G401 (cell line): ENCODE results near the gene C1QL3. TPM values are rescaled to one million over a fixed set of nuclear protein-coding genes. Genes with fewer than 3 reads are reported as not detected.

Experiments used
- DNase-seq: peaks from one replicate; pipeline ENCODE4 v3.0.0-alpha.2; 2015; ENCODE audit warnings: low spot score
- in situ Hi-C: cut with HindIII; loops from 2 replicates; pipeline ENCODE4 v1.10.0; 2016; ENCODE audit warnings: low sequenced_read_pairs, mixed read lengths
- total RNA-seq: library from RNA; depleted of rRNA; stranded (reverse); fragments of >200 nt; shearing (Covaris generic); gene quantifications from 2 replicates; pipeline ENCODE4 v1.2.3, GENCODE V29; 2014; rRNA removed

The C1QL3 gene
- total RNA-seq, 1 experiment from 2014 or later, result not detected

- in situ Hi-C loops, result no loop called here
- DNase-seq, result no peak
These were observed 16.5 kb downstream of the C1QL3 start for GRCh38 chr10:16505161-16505560.

- in situ Hi-C loops, result no loop called here
These were observed 23.8 kb downstream of the C1QL3 start for GRCh38 chr10:16497911-16498310.

DNA sequence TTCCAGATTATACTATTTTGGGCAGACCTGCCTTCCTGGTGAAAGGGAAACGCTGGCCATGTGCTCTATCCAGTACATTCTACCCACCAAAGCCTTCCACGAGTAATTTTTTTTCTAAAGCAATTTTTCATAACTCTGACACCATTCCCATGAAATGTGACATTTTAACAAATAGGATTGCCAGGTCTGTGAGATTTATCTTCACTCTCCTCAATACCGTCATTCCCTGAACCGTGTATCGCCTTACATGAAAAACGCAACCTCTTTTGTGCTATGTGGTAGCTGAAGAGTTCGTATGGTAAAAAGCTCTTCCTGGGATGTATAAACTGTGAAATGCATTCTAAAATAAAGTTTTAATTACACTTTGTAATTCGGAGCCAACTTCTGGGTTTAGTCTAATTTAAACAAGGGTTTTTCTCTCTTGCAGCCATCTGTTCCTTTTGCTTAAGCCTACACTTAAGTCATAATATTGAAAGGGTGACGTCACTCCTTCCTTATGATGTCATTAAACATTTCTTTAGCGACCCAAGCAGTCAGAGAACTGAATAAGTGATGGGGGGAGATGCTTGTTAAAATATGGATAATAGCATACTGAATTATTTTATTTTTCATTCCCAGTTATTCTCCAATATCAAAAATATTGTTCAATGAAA, 27.7 kb downstream of the C1QL3 start:
- DNase-seq, result no peak
- in situ Hi-C loops, result no loop called here

More at GRCh38 chr10:16497911-16498310, 23.8 kb downstream of the C1QL3 start:
- DNase-seq, result no peak

- no peak for DNase-seq
- in situ Hi-C loops, result no loop called here
These were observed 29.7 kb downstream of the C1QL3 start for GRCh38 chr10:16491933-16492332.

DNA sequence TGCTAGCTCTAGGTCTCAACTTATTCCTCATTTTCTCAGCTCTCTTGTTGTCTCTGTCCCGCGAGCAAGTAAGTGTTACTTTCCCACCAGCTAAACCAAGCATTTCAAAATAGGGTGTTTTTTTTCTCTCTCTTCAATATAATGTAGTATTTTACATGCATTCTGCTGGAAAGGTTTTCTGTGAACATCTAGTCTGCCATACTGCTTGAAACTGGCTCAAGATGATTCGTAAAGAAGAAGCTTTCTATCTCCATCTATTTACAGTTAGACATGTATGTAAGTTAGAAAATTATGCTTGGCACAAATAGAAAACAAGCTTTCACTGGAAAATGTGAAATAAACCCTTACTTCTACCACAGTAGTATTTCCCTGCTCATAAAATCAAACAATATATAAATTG, 31.2 kb downstream of the C1QL3 start:
- in situ Hi-C loops, result no loop called here

DNA sequence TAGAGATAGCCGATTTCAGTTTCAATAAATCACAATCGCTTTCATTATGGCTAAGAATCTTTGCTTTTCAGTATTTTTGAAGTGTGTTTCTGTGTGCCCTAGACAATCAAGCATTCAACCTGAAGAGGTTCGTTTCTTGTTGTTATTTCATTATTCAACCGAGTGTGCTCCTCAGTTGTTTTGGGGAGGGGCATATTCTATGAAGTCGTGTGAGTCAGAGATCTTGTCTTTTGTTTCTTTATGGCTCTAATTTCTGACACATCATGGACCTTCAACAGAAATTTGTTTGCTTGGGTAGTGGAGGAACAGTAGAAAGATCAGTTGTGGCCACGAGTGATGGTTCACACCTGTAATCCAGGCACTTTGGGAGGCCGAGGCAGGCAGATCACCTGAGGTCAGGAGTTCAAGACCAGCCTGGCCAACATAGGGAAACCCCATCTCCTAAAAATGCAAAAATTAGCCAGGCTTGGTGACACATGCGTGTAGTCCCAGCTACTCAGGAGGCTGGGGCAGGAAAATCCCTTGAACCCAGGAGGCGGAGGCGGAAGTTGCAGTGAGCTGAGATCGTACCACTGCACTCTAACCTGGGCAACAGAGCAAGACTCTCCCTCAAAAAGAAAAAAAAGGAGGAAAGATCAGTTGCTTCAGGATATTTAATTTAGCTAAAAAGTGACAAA, 38.3 kb downstream of the C1QL3 start:
- no peak for DNase-seq
- in situ Hi-C loops, result no loop called here

More for the DNA sequence above, 31.2 kb downstream of the C1QL3 start:
- DNase-seq, result no peak

- in situ Hi-C loops, result no loop called here
- DNase-seq, result peak; percentile 18
These were observed 40.5 kb downstream of the C1QL3 start for GRCh38 chr10:16481052-16481728.

DNA sequence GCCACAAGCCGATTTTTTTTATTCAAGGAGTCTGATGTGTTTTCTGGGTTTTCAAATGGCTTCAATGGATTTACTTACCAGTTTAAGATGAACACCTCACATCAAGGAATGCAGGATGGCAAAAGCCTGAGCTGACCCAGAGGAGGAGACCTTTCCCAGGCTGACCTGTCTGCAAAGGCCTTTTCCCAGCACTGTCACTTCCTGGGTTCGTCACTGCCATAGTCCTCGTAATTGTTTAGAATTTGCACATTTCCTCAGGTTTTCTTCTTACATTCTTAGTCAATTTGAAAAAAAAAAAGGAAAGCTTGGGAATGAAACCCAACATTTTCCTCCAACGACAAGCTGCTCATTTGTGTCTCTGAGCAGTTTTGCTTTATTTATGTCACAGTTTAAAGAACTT, 42.9 kb downstream of the C1QL3 start:
- in situ Hi-C loops, result no loop called here
- DNase-seq, result no peak

GRCh38 chr10:16477757-16478156, 43.9 kb downstream of the C1QL3 start:
- no peak for DNase-seq
- in situ Hi-C loops, result no loop called here

DNA sequence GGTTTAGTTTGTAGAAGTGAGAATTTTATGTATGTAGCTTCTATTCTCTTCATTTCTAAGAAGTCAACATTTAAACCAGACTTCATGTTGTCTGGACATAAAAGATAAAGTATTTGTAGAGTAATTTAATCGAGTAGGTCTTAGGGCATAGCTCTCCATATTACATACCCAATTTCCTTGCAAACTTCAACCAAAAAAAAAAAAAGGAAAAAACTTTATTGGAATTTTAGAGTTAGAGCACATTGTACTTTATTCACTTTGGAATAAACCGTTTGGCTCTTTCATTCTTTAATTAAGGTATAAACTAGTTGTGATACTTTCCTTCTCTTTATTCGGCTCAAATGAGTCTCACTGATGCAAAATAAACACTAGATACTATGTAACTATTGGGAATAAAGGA, 48.9 kb downstream of the C1QL3 start:
- in situ Hi-C loops, result no loop called here
- DNase-seq, result no peak

GRCh38 chr10:16470747-16471146, 50.9 kb downstream of the C1QL3 start:
- in situ Hi-C loops, result no loop called here
- no peak for DNase-seq

DNA sequence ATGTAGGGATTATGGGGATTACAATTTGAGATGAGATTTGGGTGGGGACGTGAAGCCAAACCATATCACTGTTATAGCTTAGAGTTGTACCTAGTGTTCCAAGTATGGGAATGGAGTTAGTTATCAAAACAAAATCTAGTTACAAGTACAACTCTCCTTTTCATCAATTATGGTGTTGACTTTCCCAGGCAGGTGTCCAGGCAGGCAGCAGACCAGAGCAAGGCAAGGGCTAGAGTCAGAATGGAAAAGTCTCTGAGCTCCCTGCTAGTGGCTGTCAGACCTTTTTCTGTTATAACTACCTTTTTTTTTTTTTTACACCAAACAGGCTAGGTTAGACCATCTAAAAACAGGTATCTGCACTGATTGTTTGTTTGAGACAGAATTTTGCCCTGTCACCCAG, 55.7 kb downstream of the C1QL3 start:
- in situ Hi-C loops, result no loop called here
- DNase-seq, result no peak

Other genes with a start within 250 kb of the C1QL3 start
- gene PTER, start 84.9 kb downstream of the C1QL3 start, total RNA-seq, result 0.03 TPM in 1 of 2 replicates, not detected in the other